K562 (cell line): ENCODE results near the gene BIRC5. TPM values are rescaled to one million over a fixed set of nuclear protein-coding genes. Genes with fewer than 3 reads are reported as not detected.
A peak's percentile ranks its signal among the peaks of the same experiment; 100 is the strongest.

Experiments
- KLF10 ChIP-seq: fragments of 250-450 bp; sonication (Bioruptor Pico); IDR thresholded peaks from 2 replicates; pipeline ENCODE4 v1.6.1; 2021; ENCODE audit warnings: matching md5 sums
- MAZ ChIP-seq, 2 experiments: fragments of 450-650 bp in 1 of 2; sonication (generic) in 1 of 2; formaldehyde crosslinking; IDR thresholded peaks in 1 of 2; conservative IDR thresholded peaks in 1 of 2; 2 replicates each; pipeline versions ENCODE4 v1.4.0 to v1.5.0; 2020; ENCODE audit warnings: mild to moderate bottlenecking in 1 of 2, missing genetic modification reagents in 1 of 2
- NFIC ChIP-seq: fragments of 450-650 bp; IDR thresholded peaks from 2 replicates; pipeline ENCODE4 v1.6.1; 2017; ENCODE audit warnings: mild to moderate bottlenecking, inconsistent platforms
- polyA plus RNA-seq, 8 experiments: library from polyadenylated mRNA; depleted of rRNA in 4 of 8; stranded (reverse) in 5 of 8; unstranded in 3 of 8; fragments of >200 nt; fragmentation: Nextera tagmentation in 2 of 8; fragmentation: Illumina TruSeq in 1 of 8; extraction: Ambion mirVana in 2 of 8; extraction: Trizol in 1 of 8; gene quantifications; 2 replicates each; pipeline versions ENCODE4 v1.2.1 to v1.2.3, GENCODE V29; 2011 to 2014; ENCODE audit warnings: inconsistent platforms in 1 of 8, missing spikeins in 1 of 8
- total RNA-seq, 7 experiments: library from RNA; depleted of rRNA in 6 of 7; stranded (reverse); fragments of >200 nt in 6 of 7; fragmentation: Illumina TruSeq in 2 of 7; extraction: Trizol in 2 of 7; gene quantifications; 2 replicates each; pipeline versions ENCODE4 v1.2.1 to v1.2.3, GENCODE V29; 2011 to 2021; ENCODE audit warnings: low replicate concordance in 1 of 7
- TF ChIP-seq, protein P1 (sequence below): sonication (generic); formaldehyde crosslinking; IDR thresholded peaks from 2 replicates; pipeline ENCODE4 v1.8.0; 2023; ENCODE audit warnings: missing genetic modification reagents, mild to moderate bottlenecking, borderline replicate concordance
- TF ChIP-seq, protein P2 (sequence below), 3 experiments: IDR thresholded peaks in 2 of 3; conservative IDR thresholded peaks in 1 of 3; 2 replicates each; pipeline ENCODE4 v1.5.1; 2011 to 2012; ENCODE audit warnings: low read length in 3 of 3, mild to moderate bottlenecking in 3 of 3, control low read depth in 2 of 3, improper control_type of control experiment in 1 of 3, inconsistent platforms in 1 of 3, low read depth in 1 of 3, mixed read lengths in 1 of 3, moderate library complexity in 1 of 3; ENCODE audit not compliant: insufficient read depth in 2 of 3

BIRC5 gene
- total and polyA plus RNA-seq, 9 of the 15 experiments (the other 6 are each of a cell fraction or from before 2014, with no cell fraction given) = 64.4 to 140 (median 101) TPM

DNA sequence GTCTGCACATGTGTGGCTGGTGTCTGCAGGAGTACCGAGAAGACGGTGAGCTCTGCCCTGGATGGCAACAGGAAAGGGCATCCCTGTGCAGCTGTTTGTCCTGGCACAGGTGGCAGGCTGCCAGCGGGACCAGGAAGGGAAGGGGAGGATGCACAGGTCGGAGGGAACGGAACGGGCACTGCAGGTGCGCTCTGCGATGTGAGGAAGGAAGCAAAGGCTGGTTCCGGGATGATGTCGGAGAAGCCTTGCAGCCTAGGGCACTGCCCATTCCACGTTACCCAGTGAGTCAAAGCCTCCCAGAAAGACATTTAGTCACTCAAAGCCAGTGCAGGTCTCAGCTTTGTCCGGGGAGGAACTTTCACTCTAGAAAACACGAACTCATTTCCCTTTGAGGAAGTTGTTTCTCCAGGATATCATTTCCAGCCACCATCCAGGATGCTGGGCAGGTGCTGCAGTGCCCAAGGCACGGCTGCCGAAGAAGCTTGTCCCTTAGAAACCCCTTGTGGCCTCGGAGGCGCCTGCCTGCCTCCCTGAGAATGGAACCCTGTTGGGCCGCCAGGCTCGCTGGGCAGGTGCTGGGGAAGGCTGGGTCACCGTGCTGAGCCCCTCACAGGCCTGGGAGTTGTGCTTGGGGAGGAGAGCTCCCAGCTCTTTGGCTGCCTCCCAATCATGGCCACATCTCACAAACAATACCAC is 12.9 kb downstream of the BIRC5 start (continued):
- TF ChIP-seq, protein P1, sequence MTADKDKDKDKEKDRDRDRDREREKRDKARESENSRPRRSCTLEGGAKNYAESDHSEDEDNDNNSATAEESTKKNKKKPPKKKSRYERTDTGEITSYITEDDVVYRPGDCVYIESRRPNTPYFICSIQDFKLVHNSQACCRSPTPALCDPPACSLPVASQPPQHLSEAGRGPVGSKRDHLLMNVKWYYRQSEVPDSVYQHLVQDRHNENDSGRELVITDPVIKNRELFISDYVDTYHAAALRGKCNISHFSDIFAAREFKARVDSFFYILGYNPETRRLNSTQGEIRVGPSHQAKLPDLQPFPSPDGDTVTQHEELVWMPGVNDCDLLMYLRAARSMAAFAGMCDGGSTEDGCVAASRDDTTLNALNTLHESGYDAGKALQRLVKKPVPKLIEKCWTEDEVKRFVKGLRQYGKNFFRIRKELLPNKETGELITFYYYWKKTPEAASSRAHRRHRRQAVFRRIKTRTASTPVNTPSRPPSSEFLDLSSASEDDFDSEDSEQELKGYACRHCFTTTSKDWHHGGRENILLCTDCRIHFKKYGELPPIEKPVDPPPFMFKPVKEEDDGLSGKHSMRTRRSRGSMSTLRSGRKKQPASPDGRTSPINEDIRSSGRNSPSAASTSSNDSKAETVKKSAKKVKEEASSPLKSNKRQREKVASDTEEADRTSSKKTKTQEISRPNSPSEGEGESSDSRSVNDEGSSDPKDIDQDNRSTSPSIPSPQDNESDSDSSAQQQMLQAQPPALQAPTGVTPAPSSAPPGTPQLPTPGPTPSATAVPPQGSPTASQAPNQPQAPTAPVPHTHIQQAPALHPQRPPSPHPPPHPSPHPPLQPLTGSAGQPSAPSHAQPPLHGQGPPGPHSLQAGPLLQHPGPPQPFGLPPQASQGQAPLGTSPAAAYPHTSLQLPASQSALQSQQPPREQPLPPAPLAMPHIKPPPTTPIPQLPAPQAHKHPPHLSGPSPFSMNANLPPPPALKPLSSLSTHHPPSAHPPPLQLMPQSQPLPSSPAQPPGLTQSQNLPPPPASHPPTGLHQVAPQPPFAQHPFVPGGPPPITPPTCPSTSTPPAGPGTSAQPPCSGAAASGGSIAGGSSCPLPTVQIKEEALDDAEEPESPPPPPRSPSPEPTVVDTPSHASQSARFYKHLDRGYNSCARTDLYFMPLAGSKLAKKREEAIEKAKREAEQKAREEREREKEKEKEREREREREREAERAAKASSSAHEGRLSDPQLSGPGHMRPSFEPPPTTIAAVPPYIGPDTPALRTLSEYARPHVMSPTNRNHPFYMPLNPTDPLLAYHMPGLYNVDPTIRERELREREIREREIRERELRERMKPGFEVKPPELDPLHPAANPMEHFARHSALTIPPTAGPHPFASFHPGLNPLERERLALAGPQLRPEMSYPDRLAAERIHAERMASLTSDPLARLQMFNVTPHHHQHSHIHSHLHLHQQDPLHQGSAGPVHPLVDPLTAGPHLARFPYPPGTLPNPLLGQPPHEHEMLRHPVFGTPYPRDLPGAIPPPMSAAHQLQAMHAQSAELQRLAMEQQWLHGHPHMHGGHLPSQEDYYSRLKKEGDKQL = no peak
- TF ChIP-seq NFIC (0 out of 2 replicates have a peak, but pooled peaks have one; percentile 13), KLF10 (CRISPR knock-in tag) (no peak), MAZ (CRISPR knock-in tag; conservative IDR thresholded peaks at IDR 0.05 in 1 of 2, IDR thresholded peaks at IDR 0.05 in 1 of 2) (no peak)
- TF ChIP-seq, protein P2, sequence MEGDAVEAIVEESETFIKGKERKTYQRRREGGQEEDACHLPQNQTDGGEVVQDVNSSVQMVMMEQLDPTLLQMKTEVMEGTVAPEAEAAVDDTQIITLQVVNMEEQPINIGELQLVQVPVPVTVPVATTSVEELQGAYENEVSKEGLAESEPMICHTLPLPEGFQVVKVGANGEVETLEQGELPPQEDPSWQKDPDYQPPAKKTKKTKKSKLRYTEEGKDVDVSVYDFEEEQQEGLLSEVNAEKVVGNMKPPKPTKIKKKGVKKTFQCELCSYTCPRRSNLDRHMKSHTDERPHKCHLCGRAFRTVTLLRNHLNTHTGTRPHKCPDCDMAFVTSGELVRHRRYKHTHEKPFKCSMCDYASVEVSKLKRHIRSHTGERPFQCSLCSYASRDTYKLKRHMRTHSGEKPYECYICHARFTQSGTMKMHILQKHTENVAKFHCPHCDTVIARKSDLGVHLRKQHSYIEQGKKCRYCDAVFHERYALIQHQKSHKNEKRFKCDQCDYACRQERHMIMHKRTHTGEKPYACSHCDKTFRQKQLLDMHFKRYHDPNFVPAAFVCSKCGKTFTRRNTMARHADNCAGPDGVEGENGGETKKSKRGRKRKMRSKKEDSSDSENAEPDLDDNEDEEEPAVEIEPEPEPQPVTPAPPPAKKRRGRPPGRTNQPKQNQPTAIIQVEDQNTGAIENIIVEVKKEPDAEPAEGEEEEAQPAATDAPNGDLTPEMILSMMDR (IDR thresholded peaks at IDR 0.05 in 2 of 3, conservative IDR thresholded peaks at IDR 0.05 in 1 of 3; ENCODE audit: insufficient read depth in 2 of 3, low read depth in 1 of 3, low read length in 3 of 3) = 0 out of 6 replicates have a peak, but pooled peaks of 1 of the 3 experiments have one; percentile 1
